GM12878 (cell line): Measurements from ENCODE around the gene MID1. TPM values are rescaled to one million over a fixed set of nuclear protein-coding genes. Genes with fewer than 3 reads are reported as not detected.

Experiments used
- ATAC-seq: fragments of 200-7000 bp; cut with Tn5 transposase; 3 replicates; pipeline ENCODE4 v1.9.1; 2020; ENCODE audit warnings: mild to moderate bottlenecking, moderate library complexity
- BruUV-seq: library from RNA; stranded (reverse); fragments of 400-500 nt; replicated peaks from 2 replicates; lab custom pipeline; 2021; lab: Mats Ljungman, UMichigan
- CTCF ChIA-PET: fragments of 300-600 bp; sonication (Branson Sonifier 250); formaldehyde crosslinking; extraction: SDS; loops from one replicate; lab custom pipeline; 2021; ENCODE audit warnings: inconsistent platforms; lab: Yijun Ruan, JAX
- POLR2A ChIA-PET: fragments of 350-600 bp; formaldehyde crosslinking; extraction: SDS; loops from one replicate; lab custom pipeline; 2021; ENCODE audit warnings: inconsistent platforms; lab: Charles Lee
- RAD21 ChIA-PET: fragments of 300-600 bp; sonication (Branson Sonifier 250); formaldehyde crosslinking; loops from one replicate; lab custom pipeline; 2023; ENCODE audit warnings: antibody characterized with exemption; ENCODE audit not compliant: unreplicated experiment; lab: Charles Lee
- SMC1A ChIA-PET: fragments of 300-600 bp; sonication (Branson Sonifier 250); formaldehyde crosslinking; loops from one replicate; lab custom pipeline; 2023; ENCODE audit not compliant: unreplicated experiment, uncharacterized antibody; lab: Charles Lee
- DNase-seq: peaks from one replicate; pipeline ENCODE4 v3.0.0-alpha.2; 2011; ENCODE audit warnings: low read depth, low spot score
- FAIRE-seq: peaks from 3 replicates; lab custom pipeline; 2011; peaks lifted over from hg19 to GRCh38; lab: Jason Lieb, UNC
- H2AFZ ChIP-seq: 2 replicates; pipeline ENCODE4 v1.6.0; 2011; ENCODE audit warnings: low read depth, low read length, control low read depth; ENCODE audit not compliant: control insufficient read depth
- H3K27ac ChIP-seq: 2 replicates; pipeline ENCODE4 v1.5.1; 2011; ENCODE audit warnings: control low read depth; ENCODE audit not compliant: control insufficient read depth, insufficient read depth
- H3K27me3 ChIP-seq, 2 experiments: replicated peaks in 1 of 2; 2 replicates each; pipeline versions ENCODE4 v1.6.0 to v1.6.1; 2011; ENCODE audit warnings: low read length in 1 of 2; ENCODE audit not compliant: control insufficient read depth in 2 of 2, insufficient read depth in 2 of 2
- H3K36me3 ChIP-seq, 2 experiments: 2 replicates each; pipeline ENCODE4 v1.5.1; 2011; ENCODE audit warnings: low read length in 1 of 2; ENCODE audit not compliant: control insufficient read depth in 2 of 2, insufficient read depth in 2 of 2
- H3K4me1 ChIP-seq: 2 replicates; pipeline ENCODE4 v1.6.1; 2011; ENCODE audit warnings: mild to moderate bottlenecking, low read length, moderate library complexity, mixed read lengths; ENCODE audit not compliant: control insufficient read depth, insufficient read depth
- H3K4me2 ChIP-seq: 2 replicates; pipeline ENCODE4 v1.6.0; 2011; ENCODE audit warnings: control low read depth; ENCODE audit not compliant: control insufficient read depth, insufficient read depth
- H3K4me3 ChIP-seq: fragments of 200-600 bp; sonication (generic); 2 replicates; pipeline ENCODE4 v1.5.1; 2016
- H3K79me2 ChIP-seq: 2 replicates; pipeline ENCODE4 v1.6.0; 2011; ENCODE audit warnings: low read length; ENCODE audit not compliant: control insufficient read depth, insufficient read depth
- H3K9ac ChIP-seq: 2 replicates; pipeline ENCODE4 v1.8.0; 2011; ENCODE audit warnings: low read length, control low read depth, mixed read lengths; ENCODE audit not compliant: control insufficient read depth, insufficient read depth
- H3K9me3 ChIP-seq: replicated peaks from 3 replicates; pipeline ENCODE4 v1.5.1; 2011; ENCODE audit warnings: mild to moderate bottlenecking, low read length; ENCODE audit not compliant: control insufficient read depth, insufficient read depth
- H4K20me1 ChIP-seq: 2 replicates; pipeline ENCODE4 v1.6.0; 2011; ENCODE audit not compliant: control insufficient read depth, insufficient read depth
- CREM ChIP-seq: IDR thresholded peaks from 2 replicates; pipeline ENCODE4 v1.6.1; 2014; ENCODE audit warnings: antibody characterized with exemption, low read depth
- RFX5 ChIP-seq: IDR thresholded peaks from 2 replicates; pipeline ENCODE4 v1.6.1; 2011; ENCODE audit warnings: low read depth, low read length, improper control_type of control experiment
- SMAD5 ChIP-seq: IDR thresholded peaks from 2 replicates; pipeline ENCODE4 v1.6.1; 2016; ENCODE audit warnings: antibody characterized with exemption, low read depth
- SUZ12 ChIP-seq: fragments of 200-600 bp; sonication (generic); IDR thresholded peaks from one replicate; pipeline ENCODE4 v1.6.1; 2018; ENCODE audit warnings: antibody characterized with exemption, mild to moderate bottlenecking; ENCODE audit not compliant: unreplicated experiment
- WGBS: methylation state at CpG from one replicate; pipeline ENCODE4 v1.1.6; 2016; ENCODE audit warnings: low lambda C conversion rate; ENCODE audit not compliant: insufficient replicate concordance, insufficient coverage; ENCODE audit errors: missing lambda C conversion rate; 5-methylcytosine and 5-hydroxymethylcytosine counted together
- in situ Hi-C: fragments of 300-500 bp; cut with MboI; formaldehyde crosslinking; loops from 9 replicates; pipeline ENCODE4 v1.14.3; 2018; ENCODE audit warnings: mixed read lengths
- intact Hi-C: fragments of 100-400 bp; cut with micrococcal nuclease; formaldehyde crosslinking; loops from one replicate; pipeline ENCODE4 v1.14.2; 2022; ENCODE audit not compliant: unreplicated experiment
- polyA plus RNA-seq, 11 experiments: library from polyadenylated mRNA; depleted of rRNA in 4 of 11; unstranded in 6 of 11; stranded (reverse) in 5 of 11; fragments of >200 nt; fragmentation: Nextera tagmentation in 4 of 11; fragmentation: Illumina TruSeq in 1 of 11; extraction: Ambion mirVana in 4 of 11; extraction: Trizol in 1 of 11; gene quantifications; 1 replicate in 1 of 11; 2 replicates in 10 of 11; pipeline versions ENCODE4 v1.2.1 to v1.2.3, GENCODE V29; 2011 to 2016; ENCODE audit warnings: inconsistent platforms in 2 of 11, missing spikeins in 2 of 11, low read depth in 1 of 11
- total RNA-seq, 4 experiments: library from RNA; depleted of rRNA in 3 of 4; stranded (reverse); fragments of >200 nt in 3 of 4; fragmentation: Illumina TruSeq in 1 of 4; extraction: Trizol in 1 of 4; gene quantifications; 2 replicates each; pipeline versions ENCODE4 v1.2.1 to v1.2.3, GENCODE V29; 2013 to 2021
- TF ChIP-seq, protein P1 (sequence below): fragments of 450-650 bp; formaldehyde crosslinking; IDR thresholded peaks from 2 replicates; pipeline ENCODE4 v1.5.0; 2022; ENCODE audit warnings: mild to moderate bottlenecking, missing genetic modification characterization
- TF ChIP-seq, protein P2 (sequence below): IDR thresholded peaks from 2 replicates; pipeline ENCODE4 v1.6.1; 2012; ENCODE audit warnings: mild to moderate bottlenecking, low read depth, low read length
- TF ChIP-seq, protein P3 (sequence below): fragments of 150-350 bp; IDR thresholded peaks from 2 replicates; pipeline ENCODE4 v1.6.1; 2014; ENCODE audit warnings: mild to moderate bottlenecking, low read depth, low read length

The MID1 gene
- total and polyA plus RNA-seq, 10 of the 15 experiments (the other 5 are each of a cell fraction or from before 2014, with no cell fraction given): 0.04 to 0.51 (median 0.14) TPM; not detected in 1

DNA sequence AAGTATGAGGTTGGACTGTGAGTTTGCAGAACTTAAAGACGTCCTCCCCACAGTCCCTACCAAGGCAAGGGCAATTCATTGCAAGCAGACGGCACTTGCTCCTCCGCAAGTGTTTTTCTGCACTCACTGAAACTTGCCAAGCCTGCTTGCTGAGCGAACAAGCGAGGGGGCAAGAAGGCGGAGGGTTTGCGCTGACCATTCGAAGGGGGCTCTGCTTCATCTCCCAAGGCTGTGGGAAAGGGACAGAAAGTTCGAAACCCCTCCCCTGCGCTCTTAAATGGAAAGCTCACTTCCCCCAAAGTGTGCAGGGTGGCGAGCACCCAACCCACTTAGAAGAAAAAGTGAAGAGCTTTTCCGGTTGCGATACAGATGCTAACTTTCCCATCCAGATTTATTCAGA lies 1.4 kb downstream of the MID1 start:
- H2AFZ ChIP-seq: no peak overlapping the region
- no peak for FAIRE-seq
- H3K27ac ChIP-seq: no peak overlapping the region
- H3K27me3 ChIP-seq: peaks cover 0 to 5% of the 10 kb centered on the region in 2 experiments
- H3K9ac ChIP-seq: no peak overlapping the region
- in situ Hi-C loops (loop anchor here (5.0 to 25.0 kb wide), 2 partner anchors 427 to 632 kb away; no protein-coding TSS in a partner anchor), intact Hi-C loops (no loop called here)
- ChIA-PET RAD21 (interaction anchor here (4.3 kb wide), 1 partner anchor 429 kb away, joined by 21 read pairs; no protein-coding TSS in a partner anchor), POLR2A (no interaction called here), SMC1A (interaction anchor here (1.2 to 1.6 kb wide), 3 partner anchors 11 to 429 kb away, joined by 3 to 12 read pairs (median 4); no protein-coding TSS in a partner anchor), CTCF (interaction anchor here (0.6 to 6.0 kb wide), 6 partner anchors 10 to 432 kb away, joined by 3 to 79 read pairs (median 3); no protein-coding TSS in a partner anchor)
- DNase-seq: no peak
- no peaks in the 10 kb centered on the region for H3K9me3 ChIP-seq
- no peaks in the 10 kb centered on the region for H3K36me3 ChIP-seq
- H3K4me2 ChIP-seq: no peak overlapping the region
- no peak for ATAC-seq
- no peaks in the 10 kb centered on the region for H4K20me1 ChIP-seq
- 35% methylated on average over 13 of the region's 13 CpGs for WGBS
- no peaks in the 10 kb centered on the region for H3K79me2 ChIP-seq
- no TSS peak for BruUV-seq
- TF ChIP-seq CREM: no peak
- TF ChIP-seq, protein P1, sequence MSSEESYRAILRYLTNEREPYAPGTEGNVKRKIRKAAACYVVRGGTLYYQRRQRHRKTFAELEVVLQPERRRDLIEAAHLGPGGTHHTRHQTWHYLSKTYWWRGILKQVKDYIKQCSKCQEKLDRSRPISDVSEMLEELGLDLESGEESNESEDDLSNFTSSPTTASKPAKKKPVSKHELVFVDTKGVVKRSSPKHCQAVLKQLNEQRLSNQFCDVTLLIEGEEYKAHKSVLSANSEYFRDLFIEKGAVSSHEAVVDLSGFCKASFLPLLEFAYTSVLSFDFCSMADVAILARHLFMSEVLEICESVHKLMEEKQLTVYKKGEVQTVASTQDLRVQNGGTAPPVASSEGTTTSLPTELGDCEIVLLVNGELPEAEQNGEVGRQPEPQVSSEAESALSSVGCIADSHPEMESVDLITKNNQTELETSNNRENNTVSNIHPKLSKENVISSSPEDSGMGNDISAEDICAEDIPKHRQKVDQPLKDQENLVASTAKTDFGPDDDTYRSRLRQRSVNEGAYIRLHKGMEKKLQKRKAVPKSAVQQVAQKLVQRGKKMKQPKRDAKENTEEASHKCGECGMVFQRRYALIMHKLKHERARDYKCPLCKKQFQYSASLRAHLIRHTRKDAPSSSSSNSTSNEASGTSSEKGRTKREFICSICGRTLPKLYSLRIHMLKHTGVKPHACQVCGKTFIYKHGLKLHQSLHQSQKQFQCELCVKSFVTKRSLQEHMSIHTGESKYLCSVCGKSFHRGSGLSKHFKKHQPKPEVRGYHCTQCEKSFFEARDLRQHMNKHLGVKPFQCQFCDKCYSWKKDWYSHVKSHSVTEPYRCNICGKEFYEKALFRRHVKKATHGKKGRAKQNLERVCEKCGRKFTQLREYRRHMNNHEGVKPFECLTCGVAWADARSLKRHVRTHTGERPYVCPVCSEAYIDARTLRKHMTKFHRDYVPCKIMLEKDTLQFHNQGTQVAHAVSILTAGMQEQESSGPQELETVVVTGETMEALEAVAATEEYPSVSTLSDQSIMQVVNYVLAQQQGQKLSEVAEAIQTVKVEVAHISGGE (CRISPR knock-in tag): no peak
- TF ChIP-seq RFX5: no peak
- TF ChIP-seq, protein P2, sequence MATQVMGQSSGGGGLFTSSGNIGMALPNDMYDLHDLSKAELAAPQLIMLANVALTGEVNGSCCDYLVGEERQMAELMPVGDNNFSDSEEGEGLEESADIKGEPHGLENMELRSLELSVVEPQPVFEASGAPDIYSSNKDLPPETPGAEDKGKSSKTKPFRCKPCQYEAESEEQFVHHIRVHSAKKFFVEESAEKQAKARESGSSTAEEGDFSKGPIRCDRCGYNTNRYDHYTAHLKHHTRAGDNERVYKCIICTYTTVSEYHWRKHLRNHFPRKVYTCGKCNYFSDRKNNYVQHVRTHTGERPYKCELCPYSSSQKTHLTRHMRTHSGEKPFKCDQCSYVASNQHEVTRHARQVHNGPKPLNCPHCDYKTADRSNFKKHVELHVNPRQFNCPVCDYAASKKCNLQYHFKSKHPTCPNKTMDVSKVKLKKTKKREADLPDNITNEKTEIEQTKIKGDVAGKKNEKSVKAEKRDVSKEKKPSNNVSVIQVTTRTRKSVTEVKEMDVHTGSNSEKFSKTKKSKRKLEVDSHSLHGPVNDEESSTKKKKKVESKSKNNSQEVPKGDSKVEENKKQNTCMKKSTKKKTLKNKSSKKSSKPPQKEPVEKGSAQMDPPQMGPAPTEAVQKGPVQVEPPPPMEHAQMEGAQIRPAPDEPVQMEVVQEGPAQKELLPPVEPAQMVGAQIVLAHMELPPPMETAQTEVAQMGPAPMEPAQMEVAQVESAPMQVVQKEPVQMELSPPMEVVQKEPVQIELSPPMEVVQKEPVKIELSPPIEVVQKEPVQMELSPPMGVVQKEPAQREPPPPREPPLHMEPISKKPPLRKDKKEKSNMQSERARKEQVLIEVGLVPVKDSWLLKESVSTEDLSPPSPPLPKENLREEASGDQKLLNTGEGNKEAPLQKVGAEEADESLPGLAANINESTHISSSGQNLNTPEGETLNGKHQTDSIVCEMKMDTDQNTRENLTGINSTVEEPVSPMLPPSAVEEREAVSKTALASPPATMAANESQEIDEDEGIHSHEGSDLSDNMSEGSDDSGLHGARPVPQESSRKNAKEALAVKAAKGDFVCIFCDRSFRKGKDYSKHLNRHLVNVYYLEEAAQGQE: no peak
- TF ChIP-seq SUZ12: no peak
- no peak for TF ChIP-seq SMAD5
- TF ChIP-seq, protein P3, sequence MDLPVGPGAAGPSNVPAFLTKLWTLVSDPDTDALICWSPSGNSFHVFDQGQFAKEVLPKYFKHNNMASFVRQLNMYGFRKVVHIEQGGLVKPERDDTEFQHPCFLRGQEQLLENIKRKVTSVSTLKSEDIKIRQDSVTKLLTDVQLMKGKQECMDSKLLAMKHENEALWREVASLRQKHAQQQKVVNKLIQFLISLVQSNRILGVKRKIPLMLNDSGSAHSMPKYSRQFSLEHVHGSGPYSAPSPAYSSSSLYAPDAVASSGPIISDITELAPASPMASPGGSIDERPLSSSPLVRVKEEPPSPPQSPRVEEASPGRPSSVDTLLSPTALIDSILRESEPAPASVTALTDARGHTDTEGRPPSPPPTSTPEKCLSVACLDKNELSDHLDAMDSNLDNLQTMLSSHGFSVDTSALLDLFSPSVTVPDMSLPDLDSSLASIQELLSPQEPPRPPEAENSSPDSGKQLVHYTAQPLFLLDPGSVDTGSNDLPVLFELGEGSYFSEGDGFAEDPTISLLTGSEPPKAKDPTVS: no peak
- H3K4me3 ChIP-seq: no peak overlapping the region
- H3K4me1 ChIP-seq: no peaks in the 10 kb centered on the region
